Measurements from ENCODE around the gene ETFA.

DNA sequence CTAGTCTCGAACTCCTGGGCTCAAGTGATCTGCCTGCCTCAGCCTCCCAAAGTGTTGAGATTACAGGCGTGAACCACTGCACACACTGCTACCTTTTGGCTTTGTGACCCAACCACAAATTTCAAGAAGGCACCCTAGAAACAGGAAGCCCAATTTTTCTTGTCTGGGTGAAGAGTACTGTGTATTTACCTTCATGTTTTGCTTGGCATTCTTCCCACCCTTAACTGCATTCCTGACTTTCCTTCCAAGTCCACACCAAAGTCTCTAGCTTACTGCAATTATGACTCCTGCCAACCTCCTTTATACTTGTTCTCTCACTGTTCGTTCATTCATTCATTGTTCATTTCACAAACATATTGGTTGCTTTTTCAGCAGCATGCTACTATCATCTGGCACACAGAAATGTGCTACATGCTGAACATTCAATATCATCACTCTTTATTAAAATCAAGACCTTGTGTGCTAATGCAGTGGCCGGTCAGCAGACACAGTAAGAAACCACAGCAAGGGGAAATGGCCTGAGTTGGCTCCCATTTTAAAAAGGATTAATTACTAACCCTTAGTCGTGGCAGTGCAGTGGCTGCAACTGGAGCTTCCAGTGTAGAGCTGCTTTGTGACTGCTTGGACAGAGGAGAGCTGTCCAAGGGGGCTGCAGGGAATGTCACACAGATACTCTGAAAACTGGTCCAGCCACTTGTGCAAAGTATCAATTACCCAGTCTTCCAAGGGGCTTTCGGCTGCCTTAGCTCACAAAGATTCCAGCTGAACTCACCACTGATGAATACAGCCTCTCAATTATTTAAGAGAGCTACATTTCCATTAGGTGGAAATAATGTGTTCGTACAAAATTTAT lies 94.0 kb downstream of the ETFA start:
- TF ChIP-seq, protein P1, sequence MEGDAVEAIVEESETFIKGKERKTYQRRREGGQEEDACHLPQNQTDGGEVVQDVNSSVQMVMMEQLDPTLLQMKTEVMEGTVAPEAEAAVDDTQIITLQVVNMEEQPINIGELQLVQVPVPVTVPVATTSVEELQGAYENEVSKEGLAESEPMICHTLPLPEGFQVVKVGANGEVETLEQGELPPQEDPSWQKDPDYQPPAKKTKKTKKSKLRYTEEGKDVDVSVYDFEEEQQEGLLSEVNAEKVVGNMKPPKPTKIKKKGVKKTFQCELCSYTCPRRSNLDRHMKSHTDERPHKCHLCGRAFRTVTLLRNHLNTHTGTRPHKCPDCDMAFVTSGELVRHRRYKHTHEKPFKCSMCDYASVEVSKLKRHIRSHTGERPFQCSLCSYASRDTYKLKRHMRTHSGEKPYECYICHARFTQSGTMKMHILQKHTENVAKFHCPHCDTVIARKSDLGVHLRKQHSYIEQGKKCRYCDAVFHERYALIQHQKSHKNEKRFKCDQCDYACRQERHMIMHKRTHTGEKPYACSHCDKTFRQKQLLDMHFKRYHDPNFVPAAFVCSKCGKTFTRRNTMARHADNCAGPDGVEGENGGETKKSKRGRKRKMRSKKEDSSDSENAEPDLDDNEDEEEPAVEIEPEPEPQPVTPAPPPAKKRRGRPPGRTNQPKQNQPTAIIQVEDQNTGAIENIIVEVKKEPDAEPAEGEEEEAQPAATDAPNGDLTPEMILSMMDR (IDR thresholded peaks at IDR 0.05): no peak
- TF ChIP-seq POLR2A (IDR thresholded peaks at IDR 0.05): no peak
